Thyroid gland (tissue), 4 donors: ENCODE measurements around the gene LETM1.

Source experiments
- POLR2A ChIP-seq, 2 donors: fragments of 450-650 bp; IDR thresholded peaks; one replicate each; pipeline ENCODE4 v1.6.1; 2017; ENCODE audit warnings: antibody characterized with exemption in 2 of 2, mild to moderate bottlenecking in 2 of 2, moderate library complexity in 1 of 2
- TF ChIP-seq, protein P1 (sequence below), 6 experiments: fragments of 200-600 bp in 3 of 6; fragments of 450-650 bp in 3 of 6; sonication (generic) in 3 of 6; IDR thresholded peaks; one replicate each; pipeline ENCODE4 v1.5.1; 2016 to 2019; ENCODE audit warnings: antibody characterized with exemption in 6 of 6, mild to moderate bottlenecking in 2 of 6, inconsistent platforms in 1 of 6, moderate library complexity in 1 of 6

DNA sequence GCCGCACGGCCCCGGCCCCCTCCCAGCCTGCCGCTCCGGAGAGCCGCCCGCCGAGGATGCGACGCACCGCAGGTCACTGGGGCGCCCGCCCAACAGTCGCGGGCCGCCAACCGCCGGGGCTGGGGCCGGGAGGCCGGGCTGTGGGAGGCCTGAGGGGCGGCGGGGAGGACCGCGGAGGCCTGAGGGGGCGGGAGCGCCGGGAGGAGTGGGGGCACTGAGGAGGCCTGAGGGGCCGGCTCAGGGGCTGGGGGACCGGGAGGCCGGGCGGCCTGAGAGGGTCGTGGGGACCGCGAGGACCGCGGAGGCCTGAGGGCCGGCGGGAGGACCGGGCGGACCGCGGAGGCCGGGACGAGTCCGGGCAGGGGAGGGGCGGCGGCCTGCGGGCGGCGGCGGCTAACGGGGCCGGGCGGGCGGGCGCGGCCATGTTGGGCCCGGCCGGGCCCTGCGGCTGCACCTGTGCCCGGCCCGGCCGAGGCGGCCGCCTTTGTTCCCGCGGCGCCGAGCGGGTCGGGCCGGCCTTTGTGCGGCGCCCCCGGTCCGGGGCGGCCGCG, 15.6 kb upstream of the LETM1 start:
- TF ChIP-seq, protein P1, sequence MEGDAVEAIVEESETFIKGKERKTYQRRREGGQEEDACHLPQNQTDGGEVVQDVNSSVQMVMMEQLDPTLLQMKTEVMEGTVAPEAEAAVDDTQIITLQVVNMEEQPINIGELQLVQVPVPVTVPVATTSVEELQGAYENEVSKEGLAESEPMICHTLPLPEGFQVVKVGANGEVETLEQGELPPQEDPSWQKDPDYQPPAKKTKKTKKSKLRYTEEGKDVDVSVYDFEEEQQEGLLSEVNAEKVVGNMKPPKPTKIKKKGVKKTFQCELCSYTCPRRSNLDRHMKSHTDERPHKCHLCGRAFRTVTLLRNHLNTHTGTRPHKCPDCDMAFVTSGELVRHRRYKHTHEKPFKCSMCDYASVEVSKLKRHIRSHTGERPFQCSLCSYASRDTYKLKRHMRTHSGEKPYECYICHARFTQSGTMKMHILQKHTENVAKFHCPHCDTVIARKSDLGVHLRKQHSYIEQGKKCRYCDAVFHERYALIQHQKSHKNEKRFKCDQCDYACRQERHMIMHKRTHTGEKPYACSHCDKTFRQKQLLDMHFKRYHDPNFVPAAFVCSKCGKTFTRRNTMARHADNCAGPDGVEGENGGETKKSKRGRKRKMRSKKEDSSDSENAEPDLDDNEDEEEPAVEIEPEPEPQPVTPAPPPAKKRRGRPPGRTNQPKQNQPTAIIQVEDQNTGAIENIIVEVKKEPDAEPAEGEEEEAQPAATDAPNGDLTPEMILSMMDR (IDR thresholded peaks at IDR 0.05): no peak
- TF ChIP-seq POLR2A (IDR thresholded peaks at IDR 0.05): no peak
